HEK293 (cell line): ENCODE results near the gene TTF2.

Experiments
- CTCF ChIP-seq: fragments of 450-650 bp; formaldehyde crosslinking; IDR thresholded peaks from 2 replicates; pipeline ENCODE4 v1.5.1; 2016; ENCODE audit warnings: missing biosample characterization, missing genetic modification characterization
- MEIS1 ChIP-seq: sonication (generic); formaldehyde crosslinking; IDR thresholded peaks from 2 replicates; pipeline ENCODE4 v1.8.1; 2022; ENCODE audit warnings: missing genetic modification reagents, mild to moderate bottlenecking, borderline replicate concordance
- REST ChIP-seq: fragments of 450-650 bp; formaldehyde crosslinking; IDR thresholded peaks from 2 replicates; pipeline ENCODE4 v1.5.1; 2016; ENCODE audit warnings: missing biosample characterization, missing genetic modification characterization
- TCF7L2 ChIP-seq: IDR thresholded peaks from 2 replicates; pipeline ENCODE4 v1.6.1; 2011; ENCODE audit warnings: low read depth, mild to moderate bottlenecking, inconsistent platforms, low read length, moderate library complexity, borderline replicate concordance
- ZBTB21 ChIP-seq: fragments of 450-650 bp; formaldehyde crosslinking; IDR thresholded peaks from 2 replicates; pipeline ENCODE4 v1.5.1; 2017; ENCODE audit warnings: missing biosample characterization, missing genetic modification characterization
- ZNF174 ChIP-seq: fragments of 450-650 bp; formaldehyde crosslinking; IDR thresholded peaks from 2 replicates; pipeline ENCODE4 v1.5.0; 2017; ENCODE audit warnings: missing biosample characterization, mild to moderate bottlenecking, missing genetic modification characterization
- ZNF221 ChIP-seq: fragments of 450-650 bp; formaldehyde crosslinking; IDR thresholded peaks from 2 replicates; pipeline ENCODE4 v1.5.1; 2017; ENCODE audit warnings: missing biosample characterization, missing genetic modification characterization, borderline replicate concordance
- ZNF292 ChIP-seq: fragments of 450-650 bp; formaldehyde crosslinking; IDR thresholded peaks from 2 replicates; pipeline ENCODE4 v1.5.1; 2016; ENCODE audit warnings: low read depth, missing biosample characterization, missing genetic modification characterization, borderline replicate concordance
- ZNF513 ChIP-seq: fragments of 450-650 bp; IDR thresholded peaks from 2 replicates; pipeline ENCODE4 v1.5.1; 2018; ENCODE audit warnings: missing biosample characterization, missing genetic modification characterization
- ZNF521 ChIP-seq: fragments of 450-650 bp; formaldehyde crosslinking; IDR thresholded peaks from 2 replicates; pipeline ENCODE4 v1.5.1; 2017; ENCODE audit warnings: missing biosample characterization, mild to moderate bottlenecking, missing genetic modification characterization
- ZNF529 ChIP-seq: fragments of 450-650 bp; formaldehyde crosslinking; IDR thresholded peaks from 2 replicates; pipeline ENCODE4 v1.5.1; 2017; ENCODE audit warnings: missing genetic modification characterization, missing biosample characterization; ENCODE audit not compliant: insufficient replicate concordance
- ZNF571 ChIP-seq: fragments of 450-650 bp; formaldehyde crosslinking; IDR thresholded peaks from 2 replicates; pipeline ENCODE4 v1.5.0; 2017; ENCODE audit warnings: missing biosample characterization, missing genetic modification characterization
- ZNF654 ChIP-seq: fragments of 450-650 bp; formaldehyde crosslinking; IDR thresholded peaks from 2 replicates; pipeline ENCODE4 v1.5.1; 2016; ENCODE audit warnings: low read depth, missing biosample characterization, missing genetic modification characterization
- TF ChIP-seq, protein P1 (sequence below): IDR thresholded peaks from 2 replicates; pipeline ENCODE4 v1.6.1; 2011; ENCODE audit warnings: mild to moderate bottlenecking, low read depth, low read length, borderline replicate concordance

DNA sequence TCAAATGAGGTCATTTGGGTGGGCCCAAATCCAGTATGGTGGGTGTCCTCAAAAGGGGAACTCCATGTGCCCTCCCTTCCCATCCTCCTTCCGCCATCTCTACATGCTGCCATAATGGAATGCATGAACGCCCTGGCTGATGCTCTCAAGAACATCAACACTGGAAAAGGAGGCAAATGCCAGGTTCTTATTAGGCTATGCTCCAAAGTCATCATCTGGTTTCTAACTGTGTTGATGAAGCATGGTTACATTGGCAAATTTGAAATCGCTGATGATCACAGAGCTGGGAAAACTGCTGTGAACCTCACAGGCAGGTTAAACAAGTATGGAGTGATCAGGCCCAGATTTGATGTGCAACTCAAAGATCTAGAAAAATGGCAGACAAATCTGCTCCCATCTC is 78.0 kb downstream of the TTF2 start:
- TF ChIP-seq ZNF571 (tag by site-specific recombination) (no peak), ZNF292 (tag by site-specific recombination) (no peak), CTCF (tag by site-specific recombination) (no peak), ZNF513 (tag by site-specific recombination) (no peak), ZBTB21 (tag by site-specific recombination) (no peak), ZNF174 (no peak), TCF7L2 (no peak), REST (tag by site-specific recombination) (no peak), ZNF654 (tag by site-specific recombination) (no peak), ZNF221 (tag by site-specific recombination) (no peak), ZNF529 (no peak), ZNF521 (tag by site-specific recombination) (no peak), MEIS1 (CRISPR knock-in tag) (no peak)
- TF ChIP-seq, protein P1, sequence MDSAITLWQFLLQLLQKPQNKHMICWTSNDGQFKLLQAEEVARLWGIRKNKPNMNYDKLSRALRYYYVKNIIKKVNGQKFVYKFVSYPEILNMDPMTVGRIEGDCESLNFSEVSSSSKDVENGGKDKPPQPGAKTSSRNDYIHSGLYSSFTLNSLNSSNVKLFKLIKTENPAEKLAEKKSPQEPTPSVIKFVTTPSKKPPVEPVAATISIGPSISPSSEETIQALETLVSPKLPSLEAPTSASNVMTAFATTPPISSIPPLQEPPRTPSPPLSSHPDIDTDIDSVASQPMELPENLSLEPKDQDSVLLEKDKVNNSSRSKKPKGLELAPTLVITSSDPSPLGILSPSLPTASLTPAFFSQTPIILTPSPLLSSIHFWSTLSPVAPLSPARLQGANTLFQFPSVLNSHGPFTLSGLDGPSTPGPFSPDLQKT = no peak
